ENCODE data around the gene TMEM97.

- TF ChIP-seq POLR2A (IDR thresholded peaks at IDR 0.05) (no peak), POLR2AphosphoS5 (IDR thresholded peaks at IDR 0.05) (no peak), EP300 (IDR thresholded peaks at IDR 0.05) (no peak)
- TF ChIP-seq, protein P1, sequence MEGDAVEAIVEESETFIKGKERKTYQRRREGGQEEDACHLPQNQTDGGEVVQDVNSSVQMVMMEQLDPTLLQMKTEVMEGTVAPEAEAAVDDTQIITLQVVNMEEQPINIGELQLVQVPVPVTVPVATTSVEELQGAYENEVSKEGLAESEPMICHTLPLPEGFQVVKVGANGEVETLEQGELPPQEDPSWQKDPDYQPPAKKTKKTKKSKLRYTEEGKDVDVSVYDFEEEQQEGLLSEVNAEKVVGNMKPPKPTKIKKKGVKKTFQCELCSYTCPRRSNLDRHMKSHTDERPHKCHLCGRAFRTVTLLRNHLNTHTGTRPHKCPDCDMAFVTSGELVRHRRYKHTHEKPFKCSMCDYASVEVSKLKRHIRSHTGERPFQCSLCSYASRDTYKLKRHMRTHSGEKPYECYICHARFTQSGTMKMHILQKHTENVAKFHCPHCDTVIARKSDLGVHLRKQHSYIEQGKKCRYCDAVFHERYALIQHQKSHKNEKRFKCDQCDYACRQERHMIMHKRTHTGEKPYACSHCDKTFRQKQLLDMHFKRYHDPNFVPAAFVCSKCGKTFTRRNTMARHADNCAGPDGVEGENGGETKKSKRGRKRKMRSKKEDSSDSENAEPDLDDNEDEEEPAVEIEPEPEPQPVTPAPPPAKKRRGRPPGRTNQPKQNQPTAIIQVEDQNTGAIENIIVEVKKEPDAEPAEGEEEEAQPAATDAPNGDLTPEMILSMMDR (IDR thresholded peaks at IDR 0.05): no peak
Measured at GRCh38 chr17:28295677-28296578, 23.1 kb upstream of the TMEM97 start.

All from stomach (tissue), 4 donors.